Neuronal stem cell (in vitro differentiated cells): ENCODE results near the gene UBXN1.
A peak's percentile ranks its signal among the peaks of the same experiment; 100 is the strongest.
"Not testable (repeated sequence)": the region's sequence is repeated elsewhere in the genome, so short reads cannot be mapped to it uniquely, and the experiment has no call there.

ENCODE experiments used
- DNase-seq: peaks from one replicate; pipeline ENCODE4 v3.0.0-alpha.2; 2013; ENCODE audit warnings: low spot score
- H2AFZ ChIP-seq: one replicate; pipeline ENCODE4 v1.6.1; 2013; ENCODE audit warnings: mild to moderate bottlenecking, low read length, inconsistent platforms
- H2AK5ac ChIP-seq: 2 replicates; pipeline ENCODE4 v1.6.1; 2013; ENCODE audit warnings: low read depth, mild to moderate bottlenecking, inconsistent platforms, low read length, moderate library complexity, mixed read lengths
- H2BK120ac ChIP-seq: 2 replicates; pipeline ENCODE4 v1.6.1; 2013; ENCODE audit warnings: low read depth, mild to moderate bottlenecking, inconsistent platforms, low read length, moderate library complexity, mixed read lengths
- H2BK12ac ChIP-seq: one replicate; pipeline ENCODE4 v1.6.1; 2013; ENCODE audit warnings: low read length, inconsistent platforms
- H2BK15ac ChIP-seq: 2 replicates; pipeline ENCODE4 v1.6.1; 2013; ENCODE audit warnings: mild to moderate bottlenecking, low read length, inconsistent platforms, mixed read lengths
- H2BK5ac ChIP-seq: one replicate; pipeline ENCODE4 v1.6.1; 2013; ENCODE audit warnings: inconsistent platforms, mild to moderate bottlenecking, low read length, moderate library complexity
- H3K14ac ChIP-seq: one replicate; pipeline ENCODE4 v1.6.1; 2013; ENCODE audit warnings: low read length, inconsistent platforms
- H3K18ac ChIP-seq: 2 replicates; pipeline ENCODE4 v1.6.1; 2013; ENCODE audit warnings: low read length, inconsistent platforms
- H3K23ac ChIP-seq: 2 replicates; pipeline ENCODE4 v1.6.1; 2013; ENCODE audit warnings: low read depth, mild to moderate bottlenecking, mixed read lengths, low read length, inconsistent platforms; ENCODE audit not compliant: poor library complexity
- H3K27ac ChIP-seq: replicated peaks from 3 replicates; pipeline ENCODE4 v1.5.1; 2013; ENCODE audit warnings: low read length, inconsistent platforms
- H3K27me3 ChIP-seq, 3 experiments: 2 replicates each; pipeline ENCODE4 v1.6.1; 2013; ENCODE audit warnings: low read length in 3 of 3, mild to moderate bottlenecking in 2 of 3, inconsistent platforms in 1 of 3, low read depth in 1 of 3, mixed read lengths in 1 of 3, moderate library complexity in 1 of 3; ENCODE audit not compliant: control insufficient read depth in 3 of 3, insufficient read depth in 3 of 3
- H3K36me3 ChIP-seq, 2 donors: replicated peaks in 1 of 2; 2 replicates each; pipeline ENCODE4 v1.6.1; 2013; ENCODE audit warnings: low read length in 2 of 2; ENCODE audit not compliant: control insufficient read depth in 2 of 2, insufficient read depth in 2 of 2
- H3K4ac ChIP-seq: 2 replicates; pipeline ENCODE4 v1.6.1; 2013; ENCODE audit warnings: inconsistent platforms, mild to moderate bottlenecking, low read length, moderate library complexity
- H3K4me1 ChIP-seq, 2 donors: 1 replicate in 1 of 2; 2 replicates in 1 of 2; pipeline ENCODE4 v1.6.1; 2013; ENCODE audit warnings: low read length in 2 of 2, low read depth in 1 of 2; ENCODE audit not compliant: control insufficient read depth in 2 of 2, insufficient read depth in 1 of 2
- H3K4me2 ChIP-seq: one replicate; pipeline ENCODE4 v1.6.1; 2013; ENCODE audit warnings: mild to moderate bottlenecking, low read length, inconsistent platforms; ENCODE audit not compliant: insufficient read depth, poor library complexity, severe bottlenecking
- H3K4me3 ChIP-seq, 2 donors: 2 replicates each; pipeline ENCODE4 v1.5.1; 2013; ENCODE audit warnings: low read length in 2 of 2, mild to moderate bottlenecking in 2 of 2, inconsistent platforms in 1 of 2, moderate library complexity in 1 of 2
- H3K79me1 ChIP-seq: one replicate; pipeline ENCODE4 v1.6.1; 2013; ENCODE audit warnings: low read depth, mild to moderate bottlenecking, inconsistent platforms, low read length, moderate library complexity
- H3K9ac ChIP-seq: one replicate; pipeline ENCODE4 v1.6.1; 2013; ENCODE audit warnings: mild to moderate bottlenecking, low read depth, low read length, inconsistent platforms; ENCODE audit not compliant: poor library complexity
- H3K9me3 ChIP-seq, 2 donors: replicated peaks in 1 of 2; 2 replicates each; pipeline versions ENCODE3 to v1.6.1; 2013; ENCODE audit warnings: low read length in 2 of 2, mild to moderate bottlenecking in 2 of 2, inconsistent platforms in 1 of 2, low read depth in 1 of 2, mixed read lengths in 1 of 2, moderate library complexity in 1 of 2; ENCODE audit not compliant: control insufficient read depth in 2 of 2, insufficient read depth in 1 of 2
- H4K8ac ChIP-seq: one replicate; pipeline ENCODE4 v1.6.1; 2013; ENCODE audit warnings: low read depth, mild to moderate bottlenecking, inconsistent platforms, low read length, moderate library complexity
- H4K91ac ChIP-seq: one replicate; pipeline ENCODE4 v1.6.1; 2013; ENCODE audit warnings: low read length, low read depth, mild to moderate bottlenecking, inconsistent platforms; ENCODE audit not compliant: poor library complexity
- WGBS, 2 donors: extraction: QIAGEN DNeasy Blood & Tissue Kit; methylation state at CpG; one replicate each; pipeline ENCODE4 v1.1.7; 2013; ENCODE audit warnings: missing lambda C conversion rate in 2 of 2, mixed read lengths in 1 of 2; ENCODE audit not compliant: insufficient read length in 2 of 2, insufficient replicate concordance in 1 of 2; ENCODE audit errors: extremely low coverage in 2 of 2; 5-methylcytosine and 5-hydroxymethylcytosine counted together

Gene UBXN1

GRCh38 chr11:62650283-62650682, 28.6 kb downstream of the UBXN1 start:
- not testable (repeated sequence) for H3K4ac ChIP-seq, H2BK120ac ChIP-seq, H2BK15ac ChIP-seq, H4K8ac ChIP-seq, H3K27ac ChIP-seq, DNase-seq, H3K9me3 ChIP-seq, H3K4me2 ChIP-seq, H4K91ac ChIP-seq, H3K9ac ChIP-seq, H2AK5ac ChIP-seq, H2BK5ac ChIP-seq, H3K4me3 ChIP-seq, H3K23ac ChIP-seq, H2BK12ac ChIP-seq, H3K27me3 ChIP-seq, H3K14ac ChIP-seq, H2AFZ ChIP-seq, H3K18ac ChIP-seq, H3K4me1 ChIP-seq
- Histone ChIP-seq H3K79me1 (peaks cover 12% of the 10 kb centered on the region), H3K36me3 (peaks cover 21 to 34% of the 10 kb centered on the region in 2 donors)
- WGBS, 2 donors, result no CpG with 5 or more reads among the region's 12 CpGs

- Histone ChIP-seq H3K4me2 (no peak overlapping the region), H3K79me1 (peaks cover 12% of the 10 kb centered on the region), H4K91ac (no peak overlapping the region), H3K14ac (no peak overlapping the region), H2AFZ (no peak overlapping the region), H3K18ac (no peak overlapping the region), H3K27me3 (no peaks in the 10 kb centered on the region), H2AK5ac (no peak overlapping the region), H3K27ac (no peak overlapping the region), H3K23ac (no peak overlapping the region), H3K36me3 (peaks cover 21 to 41% of the 10 kb centered on the region in 2 donors), H4K8ac (no peak overlapping the region), H2BK5ac (no peak overlapping the region), H3K9ac (peak overlapping the region; percentile 7), H2BK15ac (no peak overlapping the region), H2BK120ac (no peak overlapping the region), H3K4me3 (no peak overlapping the region), H2BK12ac (no peak overlapping the region), H3K9me3 (no peaks in the 10 kb centered on the region), H3K4ac (no peak overlapping the region), H3K4me1 (peaks cover 4 to 8% of the 10 kb centered on the region in 2 donors)
- no CpG with 5 or more reads among the region's 11 CpGs for WGBS, 2 donors
- no peak for DNase-seq
Measured at GRCh38 chr11:62649486-62649885, 29.4 kb downstream of the UBXN1 start.

- Histone ChIP-seq H2BK120ac (no peak overlapping the region), H3K14ac (no peak overlapping the region), H2AFZ (no peak overlapping the region), H4K8ac (no peak overlapping the region), H3K9me3 (no peaks in the 10 kb centered on the region), H2BK5ac (no peak overlapping the region), H3K9ac (no peak overlapping the region), H3K4me3 (no peak overlapping the region), H4K91ac (no peak overlapping the region), H3K27ac (no peak overlapping the region), H2AK5ac (no peak overlapping the region), H2BK15ac (no peak overlapping the region), H3K4me1 (peaks cover 4 to 8% of the 10 kb centered on the region in 2 donors), H3K36me3 (peaks cover 26 to 46% of the 10 kb centered on the region in 2 donors), H3K27me3 (no peaks in the 10 kb centered on the region), H3K79me1 (peaks cover 13% of the 10 kb centered on the region), H2BK12ac (no peak overlapping the region), H3K23ac (no peak overlapping the region), H3K18ac (no peak overlapping the region), H3K4me2 (no peak overlapping the region), H3K4ac (no peak overlapping the region)
- no CpG with 5 or more reads among the region's 11 CpGs for WGBS, 2 donors
- no peak for DNase-seq
Measured at GRCh38 chr11:62648967-62649364, 29.9 kb downstream of the UBXN1 start.

- H4K8ac ChIP-seq, result no peak overlapping the region
Measured at GRCh38 chr11:62648185-62648966, 30.5 kb downstream of the UBXN1 start.

More at GRCh38 chr11:62648185-62648966, 30.5 kb downstream of the UBXN1 start:
- H3K79me1 ChIP-seq, result peaks cover 13% of the 10 kb centered on the region
- H4K91ac ChIP-seq, result no peak overlapping the region
- H3K14ac ChIP-seq, result no peak overlapping the region
- no CpG with 5 or more reads among the region's 24 CpGs for WGBS, 2 donors
- no peak overlapping the region for H2BK15ac ChIP-seq
- H3K27ac ChIP-seq, result no peak overlapping the region
- peak overlapping the region; percentile 57 for H2AK5ac ChIP-seq
- H2BK5ac ChIP-seq, result no peak overlapping the region
- H3K4me3 ChIP-seq, result no peak overlapping the region
- peaks cover 4 to 8% of the 10 kb centered on the region in 2 donors for H3K4me1 ChIP-seq
- H2BK12ac ChIP-seq, result no peak overlapping the region
- no peaks in the 10 kb centered on the region for H3K9me3 ChIP-seq
- no peak overlapping the region for H2BK120ac ChIP-seq
- H3K27me3 ChIP-seq, result no peaks in the 10 kb centered on the region
- H3K36me3 ChIP-seq, result peaks cover 26 to 52% of the 10 kb centered on the region in 2 donors
- no peak overlapping the region for H3K4ac ChIP-seq
- H3K23ac ChIP-seq, result peak overlapping the region; percentile 75
- no peak overlapping the region for H3K4me2 ChIP-seq
- DNase-seq, result no peak
- peak overlapping the region; percentile 74 for H3K9ac ChIP-seq
- no peak overlapping the region for H3K18ac ChIP-seq
- no peak overlapping the region for H2AFZ ChIP-seq
